Measurements from ENCODE around the gene PABPN1. TPM values are rescaled to one million over a fixed set of nuclear protein-coding genes. Genes with fewer than 3 reads are reported as not detected.
"Not testable (repeated sequence)": the region's sequence is repeated elsewhere in the genome, so short reads cannot be mapped to it uniquely, and the experiment has no call there.

PABPN1 gene
- total RNA-seq, 2 experiments from 2014 or later, result 167 to 314 TPM

- BruUV-seq (replicated peaks), result no TSS peak
- H3K79me2 ChIP-seq (ENCODE audit: insufficient read depth, low read depth, low read length), result peaks cover 23% of the 10 kb centered on the region
- H4K20me1 ChIP-seq (ENCODE audit: insufficient read depth, low read length), result peaks cover 13% of the 10 kb centered on the region; the same call in 1 of the 2 replicates
- no peaks in the 10 kb centered on the region for H3K9me3 ChIP-seq (ENCODE audit: low read length)
- intact Hi-C loops (cut with micrococcal nuclease; ENCODE audit: unreplicated experiment), result loop anchor here (5.0 kb wide), 1 partner anchor 143 kb away; the partner anchor contains the start of gene NGDN
- no peak overlapping the region for H2AFZ ChIP-seq (ENCODE audit: low read length)
- H3K36me3 ChIP-seq (ENCODE audit: insufficient read depth, low read length), result peaks cover 53% of the 10 kb centered on the region
- no peaks in the 10 kb centered on the region for H3K9me2 ChIP-seq (ENCODE audit: insufficient read depth, low read length)
- DNase-seq (ENCODE audit: low spot score), result no peak
- H3K4me1 ChIP-seq (ENCODE audit: insufficient read depth, low read length, poor library complexity, severe bottlenecking), result peaks cover 26% of the 10 kb centered on the region
- H3K27ac ChIP-seq (ENCODE audit: low read depth, low read length, poor library complexity, severe bottlenecking), result no peak overlapping the region
- H3K4me2 ChIP-seq (ENCODE audit: low read length), result no peak overlapping the region
- CTCF ChIA-PET (ENCODE audit: unreplicated experiment), result interaction anchor here (0.6 kb wide), 1 partner anchor 327 kb away, joined by 3 read pairs; no protein-coding TSS in a partner anchor
- H3K4me3 ChIP-seq (ENCODE audit: low read depth, low read length, poor library complexity, severe bottlenecking), result no peak overlapping the region
- POLR2A ChIA-PET, result no interaction called here
- TF ChIP-seq EZH2phosphoT487 (IDR thresholded peaks at IDR 0.05; ENCODE audit: borderline replicate concordance, low read depth, low read length) (no peak), CTCF (conservative IDR thresholded peaks at IDR 0.05; ENCODE audit: low read length) (no peak)
These were observed 3.2 kb downstream of the PABPN1 start for GRCh38 chr14:23324455-23324846.

GRCh38 chr14:23324993-23325392, 3.7 kb downstream of the PABPN1 start:
- peaks cover 23% of the 10 kb centered on the region for H3K79me2 ChIP-seq (ENCODE audit: insufficient read depth, low read depth, low read length)
- DNase-seq (ENCODE audit: low spot score), result no peak
- TF ChIP-seq CTCF (conservative IDR thresholded peaks at IDR 0.05; ENCODE audit: low read length) (no peak), EZH2phosphoT487 (IDR thresholded peaks at IDR 0.05; ENCODE audit: borderline replicate concordance, low read depth, low read length) (no peak)
- ChIA-PET CTCF (ENCODE audit: unreplicated experiment) (interaction anchor here (0.6 kb wide), 1 partner anchor 328 kb away, joined by 3 read pairs; no protein-coding TSS in a partner anchor), POLR2A (interaction anchor here (0.5 kb wide), 1 partner anchor 148 kb away, joined by 5 read pairs; no protein-coding TSS in a partner anchor)
- no peak overlapping the region for H3K4me3 ChIP-seq (ENCODE audit: low read depth, low read length, poor library complexity, severe bottlenecking)
- no peaks in the 10 kb centered on the region for H3K9me2 ChIP-seq (ENCODE audit: insufficient read depth, low read length)
- H3K27ac ChIP-seq (ENCODE audit: low read depth, low read length, poor library complexity, severe bottlenecking), result no peak overlapping the region
- BruUV-seq (replicated peaks), result no TSS peak
- H3K4me1 ChIP-seq (ENCODE audit: insufficient read depth, low read length, poor library complexity, severe bottlenecking), result peaks cover 21% of the 10 kb centered on the region
- peaks cover 13% of the 10 kb centered on the region; the same call in 1 of the 2 replicates for H4K20me1 ChIP-seq (ENCODE audit: insufficient read depth, low read length)
- H3K4me2 ChIP-seq (ENCODE audit: low read length), result no peak overlapping the region
- no peak overlapping the region for H2AFZ ChIP-seq (ENCODE audit: low read length)
- peaks cover 53% of the 10 kb centered on the region for H3K36me3 ChIP-seq (ENCODE audit: insufficient read depth, low read length)
- intact Hi-C loops (cut with micrococcal nuclease; ENCODE audit: unreplicated experiment), result loop anchor here (5.0 kb wide), 1 partner anchor 142 kb away; the partner anchor contains the start of gene NGDN
- H3K9me3 ChIP-seq (ENCODE audit: low read length), result no peaks in the 10 kb centered on the region

GRCh38 chr14:23325746-23326145, 4.5 kb downstream of the PABPN1 start:
- H3K4me2 ChIP-seq (ENCODE audit: low read length); POLR2A ChIA-PET; CTCF ChIA-PET (ENCODE audit: unreplicated experiment); intact Hi-C loops (cut with micrococcal nuclease; ENCODE audit: unreplicated experiment); H3K4me3 ChIP-seq (ENCODE audit: low read depth, low read length, poor library complexity, severe bottlenecking); H3K9me3 ChIP-seq (ENCODE audit: low read length); DNase-seq (ENCODE audit: low spot score); H3K27ac ChIP-seq (ENCODE audit: low read depth, low read length, poor library complexity, severe bottlenecking); H3K9me2 ChIP-seq (ENCODE audit: insufficient read depth, low read length); BruUV-seq (replicated peaks); H2AFZ ChIP-seq (ENCODE audit: low read length): not testable (repeated sequence)
- Histone ChIP-seq H3K79me2 (ENCODE audit: insufficient read depth, low read depth, low read length) (peaks cover 23% of the 10 kb centered on the region), H3K4me1 (ENCODE audit: insufficient read depth, low read length, poor library complexity, severe bottlenecking) (peaks cover 15% of the 10 kb centered on the region), H4K20me1 (ENCODE audit: insufficient read depth, low read length) (peaks cover 13% of the 10 kb centered on the region; the same call in 1 of the 2 replicates), H3K36me3 (ENCODE audit: insufficient read depth, low read length) (peaks cover 53% of the 10 kb centered on the region)
